GM10266 (cell line): ENCODE measurements around the gene IPCEF1.

Source experiments
- DNase-seq: peaks from one replicate; pipeline ENCODE4 v3.0.0; 2012; ENCODE audit errors: extremely low spot score
- CTCF ChIP-seq: IDR thresholded peaks from 2 replicates; pipeline ENCODE4 v1.5.1; 2012; ENCODE audit warnings: mild to moderate bottlenecking, low read depth; ENCODE audit not compliant: control insufficient read depth, insufficient read depth; ENCODE audit errors: missing control alignments

IPCEF1 gene

GRCh38 chr6:154258064-154258757, 98.4 kb downstream of the IPCEF1 start:
- no peak for TF ChIP-seq CTCF
- DNase-seq, result peak; percentile 53

GRCh38 chr6:154257067-154257466, 99.5 kb downstream of the IPCEF1 start:
- DNase-seq, result no peak
- no peak for TF ChIP-seq CTCF

- no peak for TF ChIP-seq CTCF
- no peak for DNase-seq
Observed at GRCh38 chr6:154252678-154253077, 103.9 kb downstream of the IPCEF1 start.

GRCh38 chr6:154251116-154251515, 105.5 kb downstream of the IPCEF1 start:
- DNase-seq, result no peak
- no peak for TF ChIP-seq CTCF

GRCh38 chr6:154249499-154250298, 106.9 kb downstream of the IPCEF1 start:
- TF ChIP-seq CTCF, result no peak
- DNase-seq, result peak; percentile 47

GRCh38 chr6:154247119-154247861, 109.3 kb downstream of the IPCEF1 start:
- TF ChIP-seq CTCF, result no peak
- no peak for DNase-seq
